ENCODE measurements around the gene OTUD7B. TPM values are rescaled to one million over a fixed set of nuclear protein-coding genes. Genes with fewer than 3 reads are reported as not detected.

OTUD7B gene
- total and polyA plus RNA-seq, 2 of the 8 experiments (the other 6 are each of a cell fraction or from before 2014, with no cell fraction given), result 4.2 to 21.5 TPM

GRCh38 chr1:150020711-150021110 lies 10.2 kb upstream of the OTUD7B start:
- ChIA-PET CTCF (ENCODE audit: partially characterized antibody) (interaction anchor here (0.6 to 1.0 kb wide), 3 partner anchors 11 to 150 kb away, joined by 3 read pairs; no protein-coding TSS in a partner anchor), POLR2A (ENCODE audit: partially characterized antibody) (interaction anchor here (2.2 to 4.5 kb wide), 2 partner anchors 10 to 142 kb away, joined by 5 to 21 read pairs; partner anchors contain the start of gene OTUD7B)
- no peak overlapping the region for H2BK20ac ChIP-seq (ENCODE audit: low read length)
- no peak overlapping the region for H2BK5ac ChIP-seq (ENCODE audit: low read depth, low read length)
- no peak overlapping the region for H3K9ac ChIP-seq (replicated peaks in 1 of 4; ENCODE audit: extremely low read depth in 1 of 4, low read depth in 3 of 4, low read length in 3 of 4)
- H4K5ac ChIP-seq (ENCODE audit: insufficient read length, low read depth, low read length), result no peak overlapping the region
- no peak overlapping the region for H4K8ac ChIP-seq (ENCODE audit: extremely low read depth, insufficient read depth, low read length)
- H4K91ac ChIP-seq (replicated peaks; ENCODE audit: insufficient read length, low read length), result no peak overlapping the region
- H2AFZ ChIP-seq (ENCODE audit: low read length), result no peak overlapping the region
- no peak overlapping the region for H2BK15ac ChIP-seq (ENCODE audit: low read length)
- H3K4me3 ChIP-seq (ENCODE audit: extremely low read depth in 1 of 4, insufficient read depth in 2 of 4, low read depth in 3 of 4, low read length in 4 of 4), result no peak overlapping the region
- 84% methylated on average over 2 of the region's 2 CpGs; no CpG with 5 or more reads in 1 of the 2 experiments for WGBS, 2 experiments (ENCODE audit: extremely low coverage in 1 of 2, insufficient coverage in 1 of 2, insufficient read length in 1 of 2, insufficient replicate concordance in 2 of 2, low coverage in 1 of 2, low lambda C conversion rate in 2 of 2, missing lambda C conversion rate in 1 of 2)
- no peak overlapping the region for H3K4me2 ChIP-seq (ENCODE audit: insufficient read depth in 1 of 2, low read depth in 2 of 2, low read length in 2 of 2)
- H3K79me1 ChIP-seq (ENCODE audit: low read depth, low read length), result no peaks in the 10 kb centered on the region
- DNase-seq (ENCODE audit: low read depth in 1 of 2, low spot score in 2 of 2), result no peak
- no peak overlapping the region for H3K4ac ChIP-seq (replicated peaks; ENCODE audit: insufficient read length, low read depth, low read length)
- no peak overlapping the region for H3K23ac ChIP-seq (ENCODE audit: insufficient read length)
- H2BK12ac ChIP-seq (ENCODE audit: low read depth, low read length), result no peak overlapping the region
- no peaks in the 10 kb centered on the region for H4K20me1 ChIP-seq (replicated peaks in 1 of 2; ENCODE audit: control insufficient read depth in 1 of 2, insufficient read depth in 2 of 2, low read length in 2 of 2)
- no peaks in the 10 kb centered on the region for H3K36me3 ChIP-seq (ENCODE audit: control insufficient read depth in 2 of 4, insufficient read depth in 4 of 4, low read length in 3 of 4)
- H3K18ac ChIP-seq (ENCODE audit: extremely low read depth, low read length), result no peak overlapping the region
- no peak overlapping the region for H3K14ac ChIP-seq (ENCODE audit: insufficient read length)
- FAIRE-seq, result no peak
- no peaks in the 10 kb centered on the region for H3K79me2 ChIP-seq (ENCODE audit: control insufficient read depth in 1 of 2, insufficient read depth in 2 of 2, low read length in 2 of 2)
- no peaks in the 10 kb centered on the region for H3K23me2 ChIP-seq (ENCODE audit: low read depth, low read length)
- no peak overlapping the region for H2AK5ac ChIP-seq (ENCODE audit: low read depth, low read length)
- H3K56ac ChIP-seq (replicated peaks; ENCODE audit: insufficient read length, low read depth, low read length), result no peak overlapping the region
- H3K9me3 ChIP-seq (ENCODE audit: insufficient read depth in 2 of 2, low read depth in 1 of 2, low read length in 1 of 2), result no peaks in the 10 kb centered on the region
- H3K27me3 ChIP-seq (replicated peaks in 1 of 4; ENCODE audit: control insufficient read depth in 3 of 4, extremely low read depth in 1 of 4, insufficient read depth in 3 of 4, low read length in 3 of 4), result no peaks in the 10 kb centered on the region
- H2BK120ac ChIP-seq (replicated peaks; ENCODE audit: low read depth, low read length), result no peak overlapping the region
- no peak overlapping the region for H3K27ac ChIP-seq (ENCODE audit: low read depth, low read length)
- no peaks in the 10 kb centered on the region; a peak in 1 of 7 replicates for H3K4me1 ChIP-seq (replicated peaks in 1 of 4; ENCODE audit: control insufficient read depth in 3 of 4, insufficient read depth in 4 of 4, low read length in 3 of 4)

Measured in H1 (cell line).